Measurements from ENCODE around the gene POU2AF1. TPM values are rescaled to one million over a fixed set of nuclear protein-coding genes. Genes with fewer than 3 reads are reported as not detected.

POU2AF1 gene
- total and polyA plus RNA-seq, 4 donors = 2.0 to 6.9 (median 4.5) TPM

DNA sequence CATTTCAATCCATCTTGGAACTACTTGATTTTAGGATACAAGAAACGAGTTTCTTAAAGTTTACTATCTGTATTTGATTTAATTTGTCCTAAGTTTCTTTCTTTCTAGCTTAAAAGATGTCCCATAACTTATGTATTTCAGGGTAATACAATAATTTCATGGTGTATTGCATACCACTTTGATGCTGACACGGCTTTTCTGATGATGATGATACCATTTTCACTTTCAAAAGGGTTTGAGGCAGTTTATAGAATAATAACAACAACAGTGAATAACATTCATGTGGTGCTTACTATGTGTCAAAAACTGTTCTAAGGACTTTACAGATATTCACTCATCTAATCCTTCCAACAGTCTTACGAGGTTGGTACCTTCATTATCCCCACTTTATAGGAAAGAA lies 33.2 kb upstream of the POU2AF1 start:
- 85 to 86% methylated on average over 3 of the region's 3 CpGs for whole genome bisulfite sequencing, 2 donors
- DNase-seq = no peak
- ATAC-seq (ENCODE audit: insufficient read depth, low FRiP score) = no peak

GRCh38 chr11:111411456-111411855 lies 32.4 kb upstream of the POU2AF1 start:
- Histone ChIP-seq H3K9me3 (ENCODE audit: control insufficient read depth in 4 of 4, insufficient read depth in 3 of 4, low read length in 3 of 4) (peaks cover 0 to 3% (median 0%) of the 10 kb centered on the region in 4 donors), H3K27me3 (ENCODE audit: control insufficient read depth in 3 of 3, insufficient read depth in 3 of 3, low read length in 2 of 3) (no peaks in the 10 kb centered on the region), H3K27ac (ENCODE audit: low read depth in 1 of 2, low read length in 1 of 2) (no peak overlapping the region), H3K36me3 (ENCODE audit: control insufficient read depth in 4 of 4, insufficient read depth in 4 of 4, low read length in 4 of 4) (no peaks in the 10 kb centered on the region), H3K4me3 (no peak overlapping the region), H3K4me1 (ENCODE audit: control insufficient read depth in 5 of 5, insufficient read depth in 5 of 5, low read length in 5 of 5) (peaks cover 0 to 2% (median 0%) of the 10 kb centered on the region in 5 donors), H3K9ac (ENCODE audit: insufficient read depth in 1 of 2, low read length in 2 of 2) (no peak overlapping the region)
- ATAC-seq (ENCODE audit: insufficient read depth, low FRiP score) = no peak
- 45 to 47% methylated on average over 2 of the region's 2 CpGs for WGBS, 2 donors
- TF ChIP-seq, protein P1, sequence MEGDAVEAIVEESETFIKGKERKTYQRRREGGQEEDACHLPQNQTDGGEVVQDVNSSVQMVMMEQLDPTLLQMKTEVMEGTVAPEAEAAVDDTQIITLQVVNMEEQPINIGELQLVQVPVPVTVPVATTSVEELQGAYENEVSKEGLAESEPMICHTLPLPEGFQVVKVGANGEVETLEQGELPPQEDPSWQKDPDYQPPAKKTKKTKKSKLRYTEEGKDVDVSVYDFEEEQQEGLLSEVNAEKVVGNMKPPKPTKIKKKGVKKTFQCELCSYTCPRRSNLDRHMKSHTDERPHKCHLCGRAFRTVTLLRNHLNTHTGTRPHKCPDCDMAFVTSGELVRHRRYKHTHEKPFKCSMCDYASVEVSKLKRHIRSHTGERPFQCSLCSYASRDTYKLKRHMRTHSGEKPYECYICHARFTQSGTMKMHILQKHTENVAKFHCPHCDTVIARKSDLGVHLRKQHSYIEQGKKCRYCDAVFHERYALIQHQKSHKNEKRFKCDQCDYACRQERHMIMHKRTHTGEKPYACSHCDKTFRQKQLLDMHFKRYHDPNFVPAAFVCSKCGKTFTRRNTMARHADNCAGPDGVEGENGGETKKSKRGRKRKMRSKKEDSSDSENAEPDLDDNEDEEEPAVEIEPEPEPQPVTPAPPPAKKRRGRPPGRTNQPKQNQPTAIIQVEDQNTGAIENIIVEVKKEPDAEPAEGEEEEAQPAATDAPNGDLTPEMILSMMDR (IDR thresholded peaks at IDR 0.05; ENCODE audit: control extremely low read depth, extremely low read depth) = no peak
- no peak for DNase-seq

More for the DNA sequence above, 33.2 kb upstream of the POU2AF1 start:
- Histone ChIP-seq H3K36me3 (ENCODE audit: control insufficient read depth in 4 of 4, insufficient read depth in 4 of 4, low read length in 4 of 4) (no peaks in the 10 kb centered on the region), H3K27ac (ENCODE audit: low read depth in 1 of 2, low read length in 1 of 2) (no peak overlapping the region), H3K27me3 (ENCODE audit: control insufficient read depth in 3 of 3, insufficient read depth in 3 of 3, low read length in 2 of 3) (no peaks in the 10 kb centered on the region), H3K4me1 (ENCODE audit: control insufficient read depth in 5 of 5, insufficient read depth in 5 of 5, low read length in 5 of 5) (peaks cover 0 to 4% (median 2%) of the 10 kb centered on the region in 5 donors), H3K4me3 (no peak overlapping the region), H3K9me3 (ENCODE audit: control insufficient read depth in 4 of 4, insufficient read depth in 3 of 4, low read length in 3 of 4) (peaks cover 0 to 3% (median 0%) of the 10 kb centered on the region in 4 donors), H3K9ac (ENCODE audit: insufficient read depth in 1 of 2, low read length in 2 of 2) (no peak overlapping the region)
- TF ChIP-seq, protein P1 (IDR thresholded peaks at IDR 0.05; ENCODE audit: control extremely low read depth, extremely low read depth) = no peak

DNA sequence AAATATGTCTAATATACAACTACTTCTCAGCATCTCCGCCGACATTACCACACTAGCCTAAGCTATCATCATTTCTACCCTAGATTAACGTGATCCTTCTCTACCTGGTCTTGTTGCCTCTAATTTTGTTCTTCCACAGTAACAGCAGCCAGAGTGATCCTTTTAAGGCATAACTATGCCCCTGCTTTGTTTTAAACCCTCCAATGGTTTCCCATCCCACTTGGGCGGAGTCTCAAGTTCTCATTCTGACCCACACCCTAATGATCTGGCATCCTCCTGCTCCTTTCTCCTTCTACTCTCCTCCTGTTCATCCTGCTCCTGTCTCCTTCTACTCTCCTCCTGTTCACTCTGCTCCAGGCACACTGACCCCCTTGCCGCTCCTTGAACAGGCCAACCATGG lies 31.9 kb upstream of the POU2AF1 start:
- H3K4me3 ChIP-seq = no peak overlapping the region
- DNase-seq (no peak), ATAC-seq (ENCODE audit: insufficient read depth, low FRiP score) (no peak)
- H3K4me1 ChIP-seq (ENCODE audit: control insufficient read depth in 5 of 5, insufficient read depth in 5 of 5, low read length in 5 of 5) = peaks cover 0 to 2% (median 0%) of the 10 kb centered on the region in 5 donors
- no peak overlapping the region for H3K27ac ChIP-seq (ENCODE audit: low read depth in 1 of 2, low read length in 1 of 2)
- peaks cover 0 to 3% (median 0%) of the 10 kb centered on the region in 4 donors for H3K9me3 ChIP-seq (ENCODE audit: control insufficient read depth in 4 of 4, insufficient read depth in 3 of 4, low read length in 3 of 4)
- H3K27me3 ChIP-seq (ENCODE audit: control insufficient read depth in 3 of 3, insufficient read depth in 3 of 3, low read length in 2 of 3) = no peaks in the 10 kb centered on the region
- TF ChIP-seq, protein P1 (IDR thresholded peaks at IDR 0.05; ENCODE audit: control extremely low read depth, extremely low read depth) = no peak
- 92 to 96% methylated on average over 5 of the region's 5 CpGs for WGBS, 2 donors
- no peaks in the 10 kb centered on the region for H3K36me3 ChIP-seq (ENCODE audit: control insufficient read depth in 4 of 4, insufficient read depth in 4 of 4, low read length in 4 of 4)
- H3K9ac ChIP-seq (ENCODE audit: insufficient read depth in 1 of 2, low read length in 2 of 2) = no peak overlapping the region

DNA sequence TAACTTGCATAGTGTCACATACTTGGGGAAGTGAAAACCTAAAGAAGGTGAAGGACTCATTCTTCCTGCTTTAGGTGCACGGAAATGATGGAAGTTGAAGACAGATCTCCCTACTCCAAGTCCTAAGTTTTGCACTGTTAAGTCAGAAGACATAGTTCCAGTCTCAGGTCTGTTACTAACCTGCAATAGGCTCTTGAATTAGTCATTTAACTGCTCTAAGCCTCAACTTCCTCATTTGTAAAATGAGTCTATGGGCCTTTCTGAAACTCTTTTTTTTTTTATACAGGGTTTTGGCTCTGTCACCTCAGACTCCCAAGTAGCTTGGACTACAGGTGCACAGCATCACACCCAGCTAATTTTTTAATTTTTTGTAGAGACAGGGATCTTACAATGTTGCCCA lies 30.8 kb upstream of the POU2AF1 start:
- Histone ChIP-seq H3K9me3 (ENCODE audit: control insufficient read depth in 4 of 4, insufficient read depth in 3 of 4, low read length in 3 of 4) (peaks cover 0 to 3% (median 0%) of the 10 kb centered on the region in 4 donors), H3K4me1 (ENCODE audit: control insufficient read depth in 5 of 5, insufficient read depth in 5 of 5, low read length in 5 of 5) (peaks cover 0 to 2% (median 0%) of the 10 kb centered on the region in 5 donors), H3K4me3 (no peak overlapping the region), H3K27ac (ENCODE audit: low read depth in 1 of 2, low read length in 1 of 2) (no peak overlapping the region), H3K9ac (ENCODE audit: insufficient read depth in 1 of 2, low read length in 2 of 2) (no peak overlapping the region), H3K36me3 (ENCODE audit: control insufficient read depth in 4 of 4, insufficient read depth in 4 of 4, low read length in 4 of 4) (no peaks in the 10 kb centered on the region), H3K27me3 (ENCODE audit: control insufficient read depth in 3 of 3, insufficient read depth in 3 of 3, low read length in 2 of 3) (no peaks in the 10 kb centered on the region)
- DNase-seq = no peak
- ATAC-seq (ENCODE audit: insufficient read depth, low FRiP score) = no peak
- 58 to 66% methylated on average over 1 of the region's 1 CpG for WGBS, 2 donors
- TF ChIP-seq, protein P1 (IDR thresholded peaks at IDR 0.05; ENCODE audit: control extremely low read depth, extremely low read depth) = no peak

Data from lung (tissue), 12 donors.